Activated naive CD4-positive, alpha-beta T cell treated with anti-CD3 and anti-CD28 coated beads, Interleukin-2, amount 10 ng/mL, durations not matched to agents 5 hours and 36 hours (primary cell): Measurements from ENCODE around the gene IDH2. TPM values are rescaled to one million over a fixed set of nuclear protein-coding genes. Genes with fewer than 3 reads are reported as not detected.

ENCODE experiments used
- total RNA-seq, 2 experiments: library from RNA; stranded (reverse); gene quantifications; one replicate each; pipeline ENCODE4 v1.2.3, GENCODE V29; 2021

IDH2 gene
- total RNA-seq = 100 to 1,000 TPM; 208 to 213 TPM

DNA sequence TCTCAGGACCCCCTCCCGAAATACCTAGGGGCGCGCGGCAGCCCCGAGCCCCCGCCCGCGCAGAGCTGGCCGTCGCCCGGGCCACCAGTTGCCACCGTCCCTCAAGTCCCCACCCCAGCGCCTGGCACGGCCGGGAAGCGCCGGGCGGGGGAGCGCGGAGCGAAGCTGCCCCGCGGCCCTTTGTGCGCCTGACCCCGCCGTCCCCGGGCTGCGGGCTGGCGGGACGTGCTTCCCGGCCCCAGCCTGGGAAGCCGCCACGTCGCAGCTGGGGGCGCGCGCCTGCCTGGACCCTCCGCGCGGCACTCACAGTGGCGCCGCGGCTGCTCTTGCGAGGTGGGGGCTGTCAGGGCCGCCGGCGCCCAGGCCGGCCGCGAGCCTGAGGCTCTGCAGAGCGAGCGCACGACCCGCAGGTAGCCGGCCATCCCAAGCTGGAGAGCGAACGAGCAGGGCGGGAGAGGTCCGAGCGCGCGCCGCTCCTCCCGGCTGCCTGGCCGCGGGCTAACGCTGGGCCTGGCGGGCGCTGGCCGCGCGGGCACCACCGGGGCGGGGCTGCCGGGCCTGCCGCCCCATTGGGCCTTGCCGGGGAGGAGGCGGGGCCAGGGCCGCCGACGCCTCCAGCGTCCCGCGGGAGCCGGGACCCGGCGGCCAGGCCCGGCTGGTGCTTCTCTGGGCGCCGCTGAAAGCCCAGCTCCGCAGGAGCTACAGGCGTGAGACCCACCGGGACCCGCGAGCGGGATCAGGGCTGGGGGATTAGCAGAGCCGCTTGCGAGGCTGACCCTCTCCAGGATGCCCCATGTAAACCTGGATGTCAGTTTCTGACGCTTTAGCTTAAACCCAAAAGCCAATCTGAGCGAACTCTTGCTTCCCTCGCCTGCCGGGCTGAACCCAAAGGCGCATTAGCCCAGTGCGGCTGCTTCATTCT, at the start of gene IDH2:
IDH2 (minus strand) TSS at position 500 of the 922 bp plus-strand sequence; CDS start at position 422, 78 bp downstream.

Other genes with a start within 250 kb of the IDH2 start
- gene AP3S2, start 208.5 kb downstream of the IDH2 start, total RNA-seq = 10 to 100 TPM; 21.6 to 22.1 TPM
- not detected for gene ARPIN, start 189.5 kb downstream of the IDH2 start, total RNA-seq
- gene ZNF710, start 101.1 kb downstream of the IDH2 start, total RNA-seq = 10 to 100 TPM; 20.5 to 23.7 TPM
- gene SEMA4B, start 98.9 kb upstream of the IDH2 start, total RNA-seq = 10 to 100 TPM; 19.0 to 19.7 TPM
- 10 to 100 TPM; 89.2 to 92.2 TPM for gene CIB1, start 131.5 kb upstream of the IDH2 start, total RNA-seq
- gene GDPGP1, start 131.7 kb upstream of the IDH2 start, total RNA-seq = 10 to 100 TPM; 10.8 to 11.2 TPM
- under 1 TPM; 0.20 to 0.34 TPM for gene TTLL13, start 147.1 kb upstream of the IDH2 start, total RNA-seq
- 10 to 100 TPM; 23.5 to 24.0 TPM for gene NGRN, start 163.2 kb upstream of the IDH2 start, total RNA-seq
- gene ZNF774, start 249.8 kb upstream of the IDH2 start, total RNA-seq = 1 to 10 TPM; 1.0 to 1.1 TPM